HG03432 (cell line): ENCODE measurements around the gene PLPP3.

Source experiments
- ATAC-seq: cut with Tn5 transposase; IDR thresholded peaks from one replicate; pipeline ENCODE4 v1.9.1; 2021; ENCODE audit warnings: mild to moderate bottlenecking, moderate library complexity; ENCODE audit not compliant: unreplicated experiment

PLPP3 gene

DNA sequence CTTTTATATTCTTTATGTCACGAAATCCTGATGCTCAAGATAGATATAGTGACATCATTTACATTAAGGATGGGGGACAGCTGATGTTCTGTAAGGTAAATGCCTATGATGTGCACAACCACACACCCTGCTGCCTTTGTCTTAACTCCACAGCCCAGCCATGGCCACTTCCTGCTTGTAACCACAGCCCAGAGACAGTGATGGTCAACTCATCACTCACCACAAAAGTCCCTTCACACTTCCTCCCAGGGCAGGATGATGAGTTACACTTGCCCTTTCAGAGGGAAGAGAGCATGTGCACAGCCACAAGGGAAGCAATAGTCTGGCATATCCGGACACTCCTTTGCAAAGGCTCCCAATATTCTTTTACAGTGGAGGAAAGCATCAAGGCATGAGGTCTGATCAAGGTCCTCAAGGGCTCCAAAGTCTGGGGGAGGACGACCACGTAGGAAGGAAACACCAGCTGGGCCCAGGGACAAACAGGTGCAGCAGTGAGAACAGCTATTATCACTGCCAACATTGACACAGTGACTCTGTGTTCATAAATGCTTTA lies 53.8 kb downstream of the PLPP3 start:
- ATAC-seq: peak; percentile 87

DNA sequence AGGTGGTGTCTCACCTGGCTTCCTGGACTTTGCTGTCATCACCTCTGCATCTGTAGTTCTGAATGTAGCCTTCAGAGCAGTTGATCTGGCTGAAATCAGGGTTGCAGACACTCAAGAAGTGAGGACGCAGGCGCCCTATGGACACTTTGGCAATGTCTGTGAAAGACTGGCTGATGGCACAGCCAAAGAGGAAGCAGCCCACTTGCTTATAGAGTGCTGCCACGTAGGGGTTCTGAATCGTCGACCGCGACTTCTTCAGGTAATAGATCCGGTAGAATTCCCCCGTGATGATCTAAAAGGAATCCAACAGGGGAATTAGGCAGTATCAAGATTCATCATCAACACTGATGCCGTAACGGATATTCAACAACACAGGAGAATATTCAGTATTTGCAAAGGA lies 55.1 kb downstream of the PLPP3 start:
- ATAC-seq: no peak

DNA sequence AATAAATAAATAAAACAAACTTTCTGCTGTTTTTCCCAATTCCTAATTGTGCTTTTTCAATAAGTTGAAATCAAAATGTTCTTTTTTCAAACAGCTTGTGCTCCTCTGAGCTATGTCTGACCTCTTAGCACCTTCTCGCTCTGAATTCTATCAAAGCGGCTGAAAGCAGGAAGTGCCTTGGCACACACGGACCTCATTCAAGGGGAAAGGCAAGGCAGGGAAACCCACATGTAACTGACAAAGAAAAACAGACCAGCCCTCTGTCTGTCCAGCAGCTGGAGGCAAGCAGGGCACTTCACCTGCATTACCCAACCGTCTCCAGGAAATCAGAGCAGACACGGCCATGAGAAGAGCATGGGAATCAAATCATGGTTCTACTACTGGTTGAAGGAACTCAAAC lies 56.7 kb downstream of the PLPP3 start:
- ATAC-seq: no peak

DNA sequence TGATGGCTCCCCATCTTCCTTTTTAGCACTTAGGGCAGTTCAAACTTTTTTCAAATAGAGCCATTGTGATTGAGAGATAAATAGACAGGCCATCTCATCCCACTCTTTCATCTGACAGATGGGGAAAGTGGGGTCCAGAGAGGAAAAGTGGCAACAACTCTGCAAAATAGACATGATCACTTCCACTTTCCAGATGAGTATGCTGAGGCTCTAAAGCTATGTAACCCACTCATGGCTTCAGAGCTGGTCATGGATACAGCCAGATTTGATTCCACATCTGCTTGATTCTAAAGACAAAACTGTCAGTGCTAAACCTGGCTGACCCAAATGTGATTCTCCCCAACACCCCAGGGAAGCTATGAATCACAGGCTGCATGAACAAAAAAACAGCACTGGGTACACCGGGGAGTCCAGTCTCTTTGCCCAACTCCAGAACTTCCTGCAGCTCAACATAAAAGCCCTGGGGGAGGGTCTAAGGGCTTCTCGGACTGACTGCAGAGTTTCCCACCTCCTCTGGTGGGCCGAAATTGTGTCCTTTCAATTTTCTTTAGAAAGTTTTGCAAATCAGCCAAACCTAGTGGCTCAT lies 59.3 kb downstream of the PLPP3 start:
- ATAC-seq: no peak

DNA sequence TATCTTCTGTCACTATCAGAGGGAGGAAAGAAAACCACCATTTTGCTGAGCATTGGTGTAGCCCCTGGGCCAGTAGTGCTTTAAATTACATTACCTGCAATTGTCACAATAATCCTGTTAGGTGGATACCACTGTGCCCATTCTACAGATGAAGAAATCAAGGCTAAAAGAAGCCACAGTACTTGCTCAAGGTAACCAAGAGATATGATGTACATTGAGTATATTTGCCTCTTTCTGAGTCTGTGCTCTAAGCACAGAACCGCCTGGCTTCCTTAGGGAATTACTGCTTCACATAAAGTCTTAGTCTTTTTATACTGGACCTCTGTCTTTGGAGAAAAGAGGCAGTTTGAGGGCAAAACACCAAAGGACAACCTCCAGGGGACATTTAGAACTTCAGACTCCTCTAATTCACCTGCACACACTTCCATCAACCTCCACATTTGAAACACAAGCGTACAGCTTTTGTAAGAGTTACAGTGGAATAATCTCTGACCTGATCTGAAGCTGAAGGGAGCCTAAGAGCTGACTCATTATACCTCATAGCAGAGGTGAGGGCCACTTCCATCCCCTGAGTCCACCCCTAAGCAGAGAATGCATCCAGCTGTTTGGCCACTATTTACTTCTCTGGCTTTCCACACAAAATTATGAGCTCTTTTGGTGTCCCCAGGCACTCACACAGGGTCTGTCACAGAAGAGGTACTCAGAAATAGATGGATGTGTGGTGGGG lies 61.8 kb downstream of the PLPP3 start:
- ATAC-seq: no peak

DNA sequence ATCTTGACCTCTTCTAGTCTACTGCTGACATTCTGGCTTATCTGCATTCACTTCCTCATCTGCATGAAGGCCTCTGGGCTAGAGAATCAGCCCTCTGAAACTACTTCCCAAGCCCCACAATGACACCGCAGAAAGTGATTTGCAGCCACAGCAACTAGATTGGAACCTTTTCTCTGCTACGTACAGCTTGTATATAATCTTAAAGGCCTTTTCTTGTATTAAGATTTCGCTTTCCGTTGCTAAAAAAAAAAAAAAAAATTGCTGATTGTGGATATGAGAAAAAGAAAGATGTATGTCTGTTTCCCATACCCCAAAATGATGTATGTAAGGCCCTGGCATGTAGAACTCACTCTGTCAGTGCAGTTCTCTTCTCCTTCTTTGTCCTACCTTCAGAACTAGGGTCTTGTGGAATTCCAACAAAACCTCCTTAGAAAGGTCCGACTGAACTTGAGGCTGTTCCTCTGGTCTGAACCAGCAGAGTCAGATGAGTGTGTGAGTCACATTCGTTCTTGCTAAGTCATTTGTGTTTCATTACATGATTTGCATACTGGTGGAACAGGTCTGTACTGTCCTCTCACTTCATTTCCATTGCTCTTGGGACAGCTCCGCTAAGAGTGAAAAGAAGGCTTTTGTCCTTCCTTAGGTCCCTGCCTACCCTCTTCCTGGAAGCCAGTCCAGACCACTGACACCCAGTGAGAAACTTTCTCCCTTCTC lies 62.7 kb downstream of the PLPP3 start:
- ATAC-seq: peak; percentile 93

DNA sequence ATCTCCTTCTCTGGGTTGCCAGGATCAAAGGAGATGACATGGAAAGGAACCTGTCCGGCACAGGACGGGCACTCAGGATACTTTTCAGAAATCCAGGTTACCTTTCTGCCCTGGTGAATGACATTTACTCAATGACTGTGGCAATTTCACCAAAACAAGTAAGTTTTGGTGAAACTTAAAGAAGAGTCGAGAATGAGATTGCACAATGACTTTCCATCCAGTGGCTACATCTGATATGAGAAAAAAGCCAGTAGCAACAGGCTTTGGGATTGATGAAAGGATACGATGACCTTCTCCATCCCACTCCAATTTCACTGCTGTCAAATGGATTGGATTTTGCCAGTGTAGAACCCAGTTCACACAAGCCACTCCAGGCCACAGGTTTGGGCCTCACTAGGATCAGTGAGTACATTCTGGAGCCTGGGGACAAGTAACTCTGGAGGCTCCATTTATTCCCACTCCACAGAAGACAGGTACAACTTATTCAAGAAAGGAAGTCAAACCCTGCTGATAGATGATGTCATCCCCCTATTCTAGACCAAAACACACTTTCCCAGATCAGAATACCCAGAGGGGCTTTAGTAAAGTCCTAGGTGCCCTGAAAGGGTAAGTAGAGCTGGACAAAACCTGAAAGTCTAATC lies 63.3 kb downstream of the PLPP3 start:
- ATAC-seq: no peak

DNA sequence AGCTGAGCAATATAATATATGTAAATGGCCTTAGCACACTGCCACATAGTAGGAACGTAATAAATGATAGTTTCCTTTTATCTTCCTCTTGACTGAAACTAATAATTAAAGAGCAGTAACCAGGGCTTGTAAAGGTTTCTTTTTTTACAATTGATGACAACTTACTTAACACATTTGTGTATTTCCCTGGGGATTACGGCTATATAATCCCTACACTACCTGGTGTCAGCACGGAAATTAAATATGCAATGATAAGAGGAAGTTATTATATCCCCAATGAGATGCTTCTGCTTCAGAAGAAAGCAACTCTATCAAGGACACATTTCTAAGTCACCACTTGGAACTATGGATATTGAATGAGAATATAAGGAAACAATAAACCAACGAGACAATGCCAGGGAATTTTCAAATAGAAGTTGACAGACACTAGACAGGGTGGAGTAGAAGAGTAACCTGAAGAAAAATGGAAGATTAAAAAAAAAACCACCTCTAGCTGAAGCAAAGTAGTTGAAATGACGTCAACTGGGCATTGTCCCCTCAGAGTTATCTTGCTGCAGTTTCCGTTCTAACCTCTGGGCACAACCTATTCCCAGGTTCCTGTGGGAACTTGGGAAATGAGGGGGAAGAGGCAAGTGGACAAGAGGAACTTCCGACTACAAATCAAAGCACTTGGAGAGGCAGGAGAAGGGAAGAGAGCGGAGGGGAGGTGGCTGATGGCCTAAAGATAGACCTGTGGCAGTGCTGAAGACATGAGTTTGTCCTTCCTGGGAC lies 66.5 kb downstream of the PLPP3 start:
- no peak for ATAC-seq

DNA sequence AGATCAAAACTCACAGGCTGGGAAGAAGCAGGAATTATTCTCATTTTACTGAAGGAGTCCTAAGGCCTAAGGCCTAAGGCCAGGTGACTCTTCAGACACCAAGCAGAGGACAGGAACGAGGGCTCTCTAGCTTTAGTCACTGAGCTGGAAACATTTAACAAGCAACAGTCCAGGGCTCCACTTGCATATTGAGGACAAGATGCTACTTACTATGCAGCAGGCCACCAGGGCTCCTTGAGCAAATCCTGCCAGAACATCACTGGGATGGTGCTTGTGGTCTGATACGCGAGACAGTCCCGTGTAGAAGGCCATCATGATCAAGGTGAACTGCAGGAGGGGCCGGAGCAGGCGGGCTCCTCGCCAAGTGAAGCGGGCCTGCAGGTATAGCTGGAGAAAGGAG lies 67.6 kb downstream of the PLPP3 start:
- no peak for ATAC-seq

DNA sequence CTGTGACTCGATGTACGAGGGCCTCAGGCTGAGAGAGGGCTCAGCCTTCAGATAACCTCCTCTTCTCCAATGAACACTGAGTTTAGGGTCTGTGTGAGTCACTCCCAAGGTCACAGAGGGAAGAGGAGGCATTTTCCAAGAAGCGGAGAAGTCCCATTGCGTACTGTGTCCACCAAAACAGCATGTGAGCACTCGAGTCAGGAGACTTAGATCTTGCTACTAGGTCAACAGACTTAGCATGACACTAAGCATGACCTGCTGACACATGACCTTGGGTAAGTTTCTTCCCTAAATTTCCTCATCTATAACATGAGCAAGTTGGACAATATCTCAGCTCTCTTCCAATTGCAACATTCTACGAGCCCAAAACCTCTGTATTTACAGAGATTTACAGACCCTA lies 68.0 kb downstream of the PLPP3 start:
- no peak for ATAC-seq

DNA sequence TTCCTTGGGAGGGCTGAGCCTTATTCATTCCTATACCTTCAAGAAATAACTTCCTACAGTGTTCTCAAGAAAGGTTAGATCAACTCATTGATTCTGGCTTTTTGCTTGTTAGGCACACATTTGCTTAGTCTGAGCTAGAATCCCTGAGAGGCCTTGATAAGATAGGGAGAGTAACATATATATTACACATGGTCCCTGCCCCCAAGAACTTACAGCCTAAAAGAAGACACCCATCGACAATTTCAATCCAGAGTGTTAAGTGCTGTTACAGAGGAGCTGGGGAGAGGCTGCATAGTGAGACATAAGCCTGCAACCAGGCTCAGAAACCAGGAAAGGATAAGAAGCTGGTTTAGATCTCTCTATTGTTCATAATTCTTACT lies 68.7 kb downstream of the PLPP3 start:
- no peak for ATAC-seq

DNA sequence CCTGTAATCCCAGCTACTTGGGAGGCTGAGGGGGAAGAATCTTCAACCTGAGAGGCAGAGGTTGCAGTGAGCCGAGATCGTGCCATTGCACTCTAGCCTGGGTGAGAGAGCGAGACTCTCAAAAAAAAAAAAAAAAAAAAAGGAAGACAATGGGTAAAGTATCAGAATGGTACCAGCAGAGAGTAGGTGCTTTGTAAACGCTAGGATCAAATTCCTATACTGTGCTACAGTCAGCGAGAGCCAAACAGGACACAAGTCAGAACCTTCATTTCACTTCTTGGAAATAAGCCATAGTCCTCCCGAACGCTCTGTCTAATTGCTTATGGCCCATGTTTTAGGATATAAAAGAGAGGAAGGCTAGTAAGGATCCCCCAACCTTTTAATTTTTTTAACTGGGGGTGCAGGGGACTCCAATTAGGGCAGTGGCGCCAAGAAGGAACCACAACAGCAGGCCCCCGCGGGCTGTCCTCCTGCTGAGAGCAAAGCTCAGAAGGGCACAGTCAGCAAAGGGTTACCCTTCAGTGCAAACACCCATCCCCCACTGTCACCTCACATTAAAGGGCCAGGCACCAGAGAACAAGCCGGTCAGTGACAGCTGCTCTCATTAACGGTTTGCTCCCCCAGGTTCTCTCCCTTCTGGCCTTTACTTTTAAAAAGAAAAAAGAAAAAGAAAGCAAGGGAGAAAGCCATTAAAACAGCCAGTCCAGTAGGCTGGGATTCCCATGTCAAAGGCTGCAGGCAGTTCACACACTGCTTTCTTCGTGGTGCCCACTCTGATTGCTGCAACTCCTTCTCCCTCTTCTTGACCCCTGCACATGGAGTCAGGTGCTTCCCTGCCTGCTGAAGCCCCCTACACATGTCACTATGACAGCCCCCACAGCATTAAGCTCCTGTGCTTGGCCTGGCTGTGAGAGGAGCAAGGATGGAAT lies 69.4 kb downstream of the PLPP3 start:
- no peak for ATAC-seq

DNA sequence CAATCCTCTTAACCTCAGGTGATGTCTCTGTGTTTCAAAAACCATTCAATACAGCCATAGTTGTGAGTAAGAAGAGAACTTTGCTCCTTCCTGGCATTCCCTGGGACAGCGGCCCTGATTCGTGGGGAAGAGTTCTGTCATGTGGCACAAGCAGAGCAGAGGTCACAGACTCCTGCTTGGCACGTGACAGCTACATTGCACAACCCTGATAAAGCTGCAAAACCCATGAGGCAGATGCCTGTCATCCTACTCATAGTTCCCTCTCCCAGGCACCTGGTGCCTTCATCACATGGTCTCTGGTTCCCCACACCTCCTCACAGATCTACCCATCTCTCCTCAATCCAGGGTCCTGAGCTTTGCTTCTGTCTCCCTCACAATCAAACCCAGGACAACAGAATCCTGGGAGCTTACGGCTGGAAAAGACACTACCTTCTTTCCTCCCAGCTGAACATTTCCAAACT lies 70.8 kb downstream of the PLPP3 start:
- ATAC-seq: no peak

DNA sequence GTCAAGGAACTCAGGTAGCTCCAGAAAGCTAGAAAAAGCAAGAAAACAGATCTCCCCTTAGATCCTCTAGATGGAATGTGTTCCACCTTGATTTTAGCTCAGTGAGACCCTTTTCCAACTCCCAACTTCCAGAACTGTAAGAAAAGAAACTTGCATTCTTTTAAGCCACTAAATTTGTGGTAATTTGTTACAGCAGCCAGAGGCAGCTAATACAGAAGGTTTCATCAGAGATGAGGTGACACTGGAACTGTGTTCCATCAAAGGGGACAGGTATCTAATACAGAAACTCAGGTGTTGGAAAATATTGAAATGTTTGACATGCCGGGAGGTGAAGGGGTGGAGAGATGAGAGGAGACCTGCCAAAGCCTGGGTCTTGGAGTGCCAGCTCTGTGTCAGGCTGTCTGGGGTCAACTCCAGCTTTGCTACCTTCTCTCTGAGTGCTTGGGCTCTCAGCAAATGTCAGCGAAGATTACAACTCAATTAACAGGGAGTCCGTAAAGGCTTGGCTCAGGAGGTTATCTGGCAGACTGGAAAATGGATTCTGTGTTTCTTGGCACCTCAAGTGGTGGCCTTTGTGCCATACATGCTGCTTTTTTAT lies 71.3 kb downstream of the PLPP3 start:
- no peak for ATAC-seq

DNA sequence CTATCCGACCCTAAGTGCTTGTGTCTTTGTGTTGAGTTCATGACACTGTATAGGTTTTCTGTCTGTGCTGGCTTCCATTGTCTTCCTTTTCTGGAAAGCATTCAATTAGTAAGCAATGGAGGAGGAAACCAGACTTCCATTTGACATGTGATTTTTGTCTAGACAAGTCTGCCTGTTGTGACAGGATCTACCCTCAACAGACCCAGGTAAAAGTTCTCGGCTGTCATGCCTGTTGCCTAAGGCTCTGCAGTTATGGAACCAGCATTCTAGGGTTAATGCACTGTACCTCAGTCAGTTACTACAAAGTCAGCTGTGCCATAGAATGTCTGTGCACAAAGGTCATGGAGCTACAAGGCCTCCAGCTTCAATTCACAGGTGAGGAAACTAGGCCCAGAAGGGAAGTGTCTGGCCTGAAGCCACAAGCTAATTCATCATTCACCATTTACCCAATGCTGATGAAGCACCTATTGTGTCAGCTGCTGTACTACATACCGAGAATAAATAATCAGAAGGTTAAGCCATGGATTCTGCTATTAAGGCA lies 72.3 kb downstream of the PLPP3 start:
- ATAC-seq: no peak

DNA sequence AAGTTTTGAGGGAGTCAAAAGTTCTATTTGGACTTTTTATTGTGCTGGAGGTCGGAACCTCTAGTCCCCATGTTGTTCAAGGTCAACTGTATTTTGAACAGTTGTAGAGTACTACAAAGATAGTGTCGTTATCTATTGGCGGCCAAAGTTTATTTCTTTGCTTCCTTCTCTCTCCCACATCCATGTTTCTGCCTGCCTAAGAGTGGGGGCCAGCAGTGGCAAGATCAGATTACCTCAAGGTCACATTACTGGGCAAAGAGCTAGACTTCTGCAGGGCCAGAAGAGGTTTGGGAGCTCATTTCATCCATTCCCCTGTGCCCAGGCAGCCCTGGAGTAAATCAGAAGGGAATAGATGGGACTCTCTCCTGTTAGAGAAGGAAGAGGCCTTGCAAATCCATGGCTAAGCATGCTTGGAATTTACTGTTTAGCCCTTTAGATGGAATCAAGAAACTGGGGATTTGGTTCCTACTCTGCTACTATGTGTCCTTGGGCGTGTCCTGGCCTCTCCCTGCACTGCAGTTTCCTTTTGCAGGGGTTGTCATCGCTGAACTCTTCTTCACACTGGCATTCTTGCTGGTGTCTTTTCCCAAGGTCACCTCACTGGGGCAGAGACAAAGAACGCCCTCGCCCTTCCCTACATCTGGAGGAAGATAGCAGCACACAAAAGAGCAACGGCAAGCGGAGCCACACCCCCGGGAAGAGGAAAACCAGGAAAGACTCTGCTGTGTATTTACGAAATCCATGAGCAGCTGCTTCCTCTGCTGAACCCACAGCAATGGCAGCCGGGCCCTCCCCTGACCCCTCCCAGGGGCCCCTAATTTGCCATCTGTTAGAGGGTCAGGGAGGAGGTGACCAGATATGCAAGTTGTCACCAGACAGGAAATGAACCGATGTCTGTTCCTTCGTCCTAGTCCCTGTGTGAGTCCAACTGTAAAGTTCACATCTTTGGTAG lies 73.3 kb downstream of the PLPP3 start:
- no peak for ATAC-seq

DNA sequence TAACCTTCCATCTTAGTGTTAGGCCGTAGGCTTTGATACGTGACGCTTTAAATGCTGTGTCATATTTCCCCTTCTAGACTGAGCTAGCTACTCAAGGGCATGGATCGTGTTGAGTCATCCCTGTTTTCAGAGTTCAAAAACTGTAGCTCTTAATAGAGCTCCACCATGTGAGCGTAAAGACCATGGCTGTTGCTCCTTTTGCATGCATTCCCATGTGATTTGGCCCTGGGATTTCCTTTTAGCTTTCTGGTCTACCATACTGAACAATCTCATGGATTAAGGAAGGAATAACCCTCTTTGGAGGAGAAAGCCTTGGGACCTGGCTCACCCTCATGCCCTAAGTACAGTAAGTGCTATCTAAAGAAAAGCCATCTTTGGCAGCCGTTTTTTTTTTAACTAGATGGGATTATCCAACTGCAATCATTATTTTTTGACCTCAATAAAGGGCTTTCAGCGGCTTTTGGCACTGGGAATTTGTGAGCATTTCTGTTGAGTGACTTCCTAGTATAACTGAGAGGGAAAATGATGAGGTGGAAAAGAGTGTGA lies 76.6 kb downstream of the PLPP3 start:
- no peak for ATAC-seq

DNA sequence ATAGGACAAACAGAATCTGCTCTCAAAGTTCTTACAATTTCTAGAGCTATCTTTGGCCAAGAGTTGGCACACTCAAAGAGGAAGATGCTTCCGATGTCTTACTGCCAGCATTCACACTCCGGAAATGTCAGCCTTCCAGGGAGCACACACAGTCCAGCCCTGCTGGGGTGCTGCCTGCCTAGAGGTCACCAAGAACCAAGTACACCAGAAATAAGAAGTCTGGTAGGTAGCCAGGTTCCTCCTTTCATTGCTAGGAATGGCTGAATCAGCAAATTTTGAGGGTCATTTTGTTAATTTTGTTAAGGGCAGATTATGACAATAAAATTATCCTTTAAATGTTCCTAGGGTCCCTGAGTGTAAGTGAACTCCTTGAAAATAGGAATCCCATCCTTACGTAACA lies 77.5 kb downstream of the PLPP3 start:
- no peak for ATAC-seq
